NOMO-1 (cell line): ENCODE measurements around the gene YEATS4.

Source experiments
- DNase-seq, 2 experiments: peaks; one replicate each; lab custom pipeline; 2025; ENCODE audit not compliant: unreplicated experiment in 2 of 2; lab: John Stamatoyannopoulos, UW

YEATS4 gene

GRCh38 chr12:69430942-69431590 lies 71.5 kb downstream of the YEATS4 start:
- no peak for DNase-seq

- no peak for DNase-seq
Measured at GRCh38 chr12:69431591-69432222, 72.2 kb downstream of the YEATS4 start.

- no peak for DNase-seq
Measured at GRCh38 chr12:69433653-69434052, 74.1 kb downstream of the YEATS4 start.

GRCh38 chr12:69435644-69436043 lies 76.1 kb downstream of the YEATS4 start:
- no peak for DNase-seq

GRCh38 chr12:69437073-69437472 lies 77.5 kb downstream of the YEATS4 start:
- no peak for DNase-seq

- no peak for DNase-seq
Measured at GRCh38 chr12:69438539-69438938, 79.0 kb downstream of the YEATS4 start.

- DNase-seq: no peak
Measured at GRCh38 chr12:69440016-69440415, 80.5 kb downstream of the YEATS4 start.
